GM18505 (cell line): ENCODE measurements around the gene SV2C.

Experiments used
- ATAC-seq: cut with Tn5 transposase; IDR thresholded peaks from one replicate; pipeline ENCODE4 v1.9.1; 2021; ENCODE audit not compliant: unreplicated experiment
- POLR2A ChIP-seq: IDR thresholded peaks from 4 replicates; pipeline ENCODE4 v1.6.1; 2011; ENCODE audit warnings: borderline replicate concordance; ENCODE audit not compliant: insufficient read depth, insufficient read length; ENCODE audit errors: extremely low read depth

Gene SV2C

GRCh38 chr5:76187386-76187785 is 104.2 kb downstream of the SV2C start:
- ATAC-seq: no peak
- no peak for TF ChIP-seq POLR2A

GRCh38 chr5:76190356-76190755 is 107.2 kb downstream of the SV2C start:
- no peak for ATAC-seq
- no peak for TF ChIP-seq POLR2A

GRCh38 chr5:76192837-76193236 is 109.7 kb downstream of the SV2C start:
- no peak for TF ChIP-seq POLR2A
- ATAC-seq: no peak

- no peak for ATAC-seq
- TF ChIP-seq POLR2A: no peak
Measured at GRCh38 chr5:76193635-76194034, 110.5 kb downstream of the SV2C start.

- TF ChIP-seq POLR2A: no peak
- ATAC-seq: no peak
Measured at GRCh38 chr5:76194340-76194739, 111.2 kb downstream of the SV2C start.

GRCh38 chr5:76196457-76196856 is 113.3 kb downstream of the SV2C start:
- no peak for TF ChIP-seq POLR2A
- ATAC-seq: no peak

GRCh38 chr5:76196886-76197489 is 113.8 kb downstream of the SV2C start:
- no peak for ATAC-seq
- TF ChIP-seq POLR2A: no peak

GRCh38 chr5:76197726-76198125 is 114.5 kb downstream of the SV2C start:
- ATAC-seq: no peak
- TF ChIP-seq POLR2A: no peak

GRCh38 chr5:76199336-76200318 is 116.4 kb downstream of the SV2C start:
- no peak for TF ChIP-seq POLR2A
- ATAC-seq: no peak

- TF ChIP-seq POLR2A: no peak
- peak; percentile 53 for ATAC-seq
Measured at GRCh38 chr5:76202182-76202581, 119.0 kb downstream of the SV2C start.

- TF ChIP-seq POLR2A: no peak
- no peak for ATAC-seq
Measured at GRCh38 chr5:76204191-76204590, 121.0 kb downstream of the SV2C start.

GRCh38 chr5:76204713-76205112 is 121.5 kb downstream of the SV2C start:
- no peak for ATAC-seq
- no peak for TF ChIP-seq POLR2A

- ATAC-seq: no peak
Measured at GRCh38 chr5:76207120-76207519, 123.9 kb downstream of the SV2C start.

GRCh38 chr5:76209297-76209696 is 126.1 kb downstream of the SV2C start:
- no peak for ATAC-seq
- no peak for TF ChIP-seq POLR2A

More at GRCh38 chr5:76207120-76207519, 123.9 kb downstream of the SV2C start:
- no peak for TF ChIP-seq POLR2A
